GM19025 (cell line): ENCODE results near the gene WWOX.

Experiments used
- ATAC-seq: cut with Tn5 transposase; IDR thresholded peaks from one replicate; pipeline ENCODE4 v1.9.1; 2021; ENCODE audit warnings: mild to moderate bottlenecking, low read depth, moderate library complexity; ENCODE audit not compliant: unreplicated experiment

The WWOX gene

DNA sequence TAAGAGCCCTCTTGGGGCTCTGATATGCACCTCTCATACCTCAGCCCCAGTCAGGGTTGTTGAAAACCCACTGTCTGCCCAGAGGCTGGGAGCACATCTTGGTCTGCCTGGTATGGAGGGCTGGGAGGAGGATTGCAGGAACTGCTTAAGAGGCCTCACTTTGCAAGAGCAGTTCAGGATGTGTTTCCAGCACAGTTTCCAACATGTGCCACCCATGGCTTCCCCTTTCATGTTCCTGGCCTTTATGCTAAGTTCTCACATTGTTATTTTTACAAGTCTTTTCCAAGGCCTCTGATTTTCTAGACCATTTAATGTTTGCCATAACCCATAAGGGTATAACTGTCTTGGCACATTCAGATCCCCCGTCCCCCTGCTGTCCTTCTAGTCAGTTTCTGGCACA, 155.4 kb downstream of the WWOX start:
- no peak for ATAC-seq

DNA sequence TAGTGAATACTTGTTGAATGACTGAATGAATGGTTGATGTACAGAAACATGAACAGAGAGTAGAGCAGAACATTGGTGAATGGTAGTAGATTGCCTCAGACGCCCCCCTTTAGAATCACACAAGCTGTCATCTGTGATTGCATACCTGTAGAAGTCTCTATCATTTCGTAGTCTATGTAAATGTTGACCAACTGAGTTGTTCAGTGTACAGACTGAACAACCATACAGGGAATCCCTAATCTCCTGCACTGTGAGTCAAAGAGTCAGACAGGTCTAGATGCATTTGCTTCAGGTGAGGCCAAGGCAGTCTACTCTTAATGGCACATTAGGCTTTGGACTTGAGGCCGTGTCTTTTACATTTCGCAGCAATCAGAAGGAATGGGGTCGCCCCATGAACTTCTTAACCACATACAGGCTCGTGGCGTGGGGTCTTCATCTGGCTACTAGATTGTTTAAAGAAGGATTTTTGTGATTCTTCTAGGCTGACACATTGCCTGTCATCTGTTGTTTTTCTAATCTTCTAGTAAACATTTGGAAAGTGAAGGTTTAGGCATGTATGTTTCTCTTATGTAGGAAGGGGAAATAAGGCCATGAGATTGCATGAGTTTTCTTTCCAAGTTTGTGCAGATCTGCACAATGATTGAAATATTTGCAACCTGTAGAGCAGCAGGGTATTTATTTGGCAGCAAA, 157.4 kb downstream of the WWOX start:
- ATAC-seq, result no peak

DNA sequence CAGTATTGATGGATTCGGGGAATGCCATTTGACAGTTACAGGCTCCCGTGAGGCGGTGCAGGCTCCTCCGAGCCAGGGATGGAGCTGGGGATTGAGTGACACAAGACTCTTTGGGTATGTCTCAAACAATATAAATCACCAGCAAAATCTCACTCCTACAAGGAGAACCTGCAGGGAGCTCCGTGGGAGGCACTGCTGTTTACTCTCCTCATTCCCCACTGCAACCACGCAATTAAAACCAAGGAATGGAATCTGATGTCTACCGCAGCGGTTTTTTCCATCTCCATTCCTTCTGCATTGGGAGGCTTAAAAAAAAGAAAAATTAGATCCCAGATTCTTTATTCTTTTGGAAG, 157.9 kb downstream of the WWOX start:
- no peak for ATAC-seq

DNA sequence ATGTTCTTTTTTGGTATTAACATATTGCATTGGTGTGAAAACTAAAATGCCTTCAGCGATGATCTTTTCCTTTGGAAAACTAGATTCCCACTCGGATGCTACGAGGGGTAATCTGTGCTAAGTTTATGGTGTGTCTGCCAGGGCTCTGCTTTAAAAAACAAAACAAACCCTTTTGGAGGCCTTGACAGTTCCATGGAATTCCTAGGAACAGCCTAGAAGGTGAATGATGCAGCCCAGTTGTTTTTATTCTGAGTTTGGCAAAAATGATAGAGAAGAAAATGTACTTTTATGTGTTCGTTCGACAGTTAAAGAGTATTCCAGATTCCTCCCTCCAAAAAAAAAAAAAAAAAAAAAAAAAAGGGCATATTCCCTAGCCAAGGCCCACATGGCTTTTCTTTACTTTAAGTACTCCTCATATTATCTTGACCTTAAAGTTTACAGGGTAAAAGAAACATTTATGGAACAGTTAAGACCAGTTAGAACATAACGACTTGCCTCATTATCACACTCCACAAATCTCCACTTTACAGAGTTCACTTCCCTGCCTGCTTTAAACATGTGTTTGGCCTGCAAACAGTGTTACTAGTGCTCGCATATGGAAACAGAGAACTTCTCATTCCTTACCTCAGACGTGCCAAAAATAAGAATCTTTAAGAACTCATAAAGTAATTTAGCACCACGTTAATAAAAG, 159.1 kb downstream of the WWOX start:
- no peak for ATAC-seq

DNA sequence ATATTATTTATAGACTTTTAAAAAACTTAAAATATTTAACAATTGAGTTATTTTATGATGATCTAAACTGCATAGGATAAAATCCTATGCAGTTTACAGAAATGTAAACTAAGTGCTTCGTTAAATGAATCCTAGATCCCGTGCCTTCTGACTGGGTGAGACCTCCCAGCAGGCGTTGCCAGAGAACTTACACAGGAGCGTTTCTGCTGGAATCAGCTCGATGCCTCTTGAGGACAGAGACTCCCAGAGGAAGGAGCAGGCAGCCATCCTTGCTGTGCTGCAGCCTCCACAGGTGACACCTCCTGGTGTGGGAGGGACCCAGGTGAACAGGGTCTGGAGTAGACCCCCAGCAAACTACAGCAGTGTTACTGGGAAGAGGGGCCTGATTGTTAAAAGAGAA, 160.4 kb downstream of the WWOX start:
- ATAC-seq, result no peak

DNA sequence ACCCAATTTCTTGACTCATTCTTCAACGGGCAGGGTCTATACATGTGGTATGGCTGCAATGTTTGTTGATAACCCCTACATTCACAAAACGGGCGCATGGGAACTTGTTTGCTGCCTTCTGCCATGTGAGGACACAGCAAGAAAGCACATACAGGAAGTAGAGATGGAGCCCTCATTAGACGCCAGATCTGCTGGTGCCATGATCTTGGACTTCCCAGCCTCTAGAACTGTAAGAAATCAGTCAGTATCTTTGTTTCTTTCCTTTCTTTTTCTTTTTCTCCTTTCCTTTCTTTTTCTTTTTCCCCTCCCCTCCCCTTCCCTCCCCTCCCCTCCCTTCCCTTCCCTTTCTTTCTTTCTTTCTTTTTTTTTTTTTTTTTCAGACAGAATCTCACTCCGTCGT, 165.2 kb downstream of the WWOX start:
- ATAC-seq, result no peak

DNA sequence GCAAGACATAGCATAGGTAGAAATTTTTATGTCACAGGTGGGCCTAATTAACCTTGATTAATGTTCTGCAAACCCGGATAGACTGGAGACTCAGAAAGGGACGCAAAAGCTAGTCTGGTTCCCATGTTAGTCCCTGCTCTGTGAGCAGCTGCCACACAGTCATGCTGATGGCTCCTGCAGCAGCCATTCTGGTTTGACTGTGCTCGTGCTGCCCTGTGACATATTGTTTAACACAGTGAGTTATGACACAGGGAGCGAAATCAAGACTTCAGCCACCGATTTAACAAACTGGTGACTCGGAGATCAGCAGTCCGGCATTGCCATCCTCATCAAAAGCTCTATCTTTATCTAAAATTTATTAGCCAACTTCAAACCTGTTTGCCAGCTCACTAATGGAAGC, 169.8 kb downstream of the WWOX start:
- ATAC-seq, result no peak

DNA sequence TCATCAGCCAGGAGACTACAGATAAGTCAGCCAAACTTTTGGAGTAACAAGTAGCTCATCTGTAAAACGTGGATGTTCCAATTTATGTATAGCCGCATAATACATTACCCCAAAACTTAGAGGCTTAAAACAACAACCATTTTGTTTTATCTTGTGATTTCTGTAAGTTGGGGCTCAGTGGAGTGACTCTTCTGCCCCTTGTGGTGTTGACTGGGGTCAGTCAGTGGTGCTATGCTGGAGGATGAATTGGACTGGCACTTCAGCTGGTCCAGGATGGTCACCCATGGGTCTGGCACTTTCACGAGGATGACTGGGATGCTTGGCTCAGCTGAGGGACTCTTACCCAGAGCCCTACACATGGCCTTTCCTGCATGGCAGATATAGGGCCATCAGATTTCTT, 172.5 kb downstream of the WWOX start:
- no peak for ATAC-seq

DNA sequence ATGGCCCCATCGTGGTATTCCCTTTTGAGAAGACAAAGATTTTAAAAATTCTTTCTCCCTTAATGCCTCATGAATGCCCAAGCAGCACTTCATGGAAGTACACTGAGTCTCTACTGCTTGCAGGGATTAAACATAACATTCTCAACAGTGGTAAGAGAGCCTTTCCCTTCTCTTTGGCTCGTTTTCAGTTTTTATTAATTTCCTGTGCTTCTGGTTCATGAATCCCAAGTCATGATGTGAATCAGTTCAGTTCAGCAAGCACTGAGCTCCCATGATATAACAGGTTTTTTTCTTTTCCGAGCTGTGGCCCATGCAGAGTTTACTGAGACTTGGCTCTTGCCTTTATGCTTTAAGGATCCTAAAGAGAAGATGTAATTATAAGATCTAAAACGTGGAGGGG, 175.3 kb downstream of the WWOX start:
- ATAC-seq, result no peak

DNA sequence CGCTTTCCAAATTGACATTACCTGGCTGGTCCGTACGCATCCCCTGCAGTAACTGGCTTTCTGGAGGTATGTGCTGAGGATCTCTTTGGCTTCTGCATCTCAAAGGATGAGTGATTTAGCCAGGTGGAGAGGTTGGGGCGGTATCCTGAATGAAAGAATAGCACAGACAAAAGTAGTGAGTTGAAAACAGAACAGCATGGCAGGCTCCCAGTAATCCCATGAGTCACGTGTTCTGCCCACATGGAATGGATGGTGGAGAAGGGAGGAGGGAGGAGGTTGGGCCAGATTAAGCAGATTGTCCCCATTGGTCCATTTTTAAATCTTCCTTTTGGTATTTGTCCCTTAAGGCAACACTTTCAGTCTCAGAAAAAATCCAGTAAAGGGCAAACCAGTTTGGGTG, 176.0 kb downstream of the WWOX start:
- no peak for ATAC-seq

DNA sequence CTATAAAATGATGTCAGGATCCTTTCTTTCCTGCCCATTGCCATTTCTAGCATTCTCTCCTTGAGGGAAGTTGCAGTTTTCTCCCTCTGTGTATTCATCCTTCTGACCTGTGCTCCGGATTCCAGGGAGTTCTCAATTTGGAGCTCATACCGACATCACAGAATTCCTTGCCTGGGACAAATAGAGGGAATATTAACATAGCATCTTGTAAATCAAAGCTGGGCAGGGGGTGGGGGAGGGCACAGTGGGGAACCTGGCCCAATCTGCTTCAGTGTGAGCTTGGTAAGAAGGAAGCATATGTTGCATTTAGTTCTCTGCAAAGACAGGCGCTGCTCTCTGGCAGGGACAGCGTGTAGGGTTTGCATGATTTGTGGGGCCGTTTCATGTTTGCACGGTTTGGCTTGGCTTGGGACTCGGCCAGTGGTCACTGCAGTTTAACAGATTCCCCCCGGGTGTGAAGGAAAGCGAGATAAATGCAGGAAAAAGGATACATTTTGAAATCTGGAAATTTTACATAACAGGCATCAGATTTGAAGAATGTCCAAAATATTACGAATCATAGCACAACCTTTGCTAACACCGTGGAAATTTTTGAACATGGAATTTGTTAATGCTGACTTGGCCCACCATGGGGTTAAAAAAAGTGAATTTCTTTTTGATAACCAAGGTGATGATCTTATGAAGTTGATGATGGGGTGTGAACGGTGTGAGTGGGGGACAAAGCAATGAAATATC, 178.0 kb downstream of the WWOX start:
- no peak for ATAC-seq

DNA sequence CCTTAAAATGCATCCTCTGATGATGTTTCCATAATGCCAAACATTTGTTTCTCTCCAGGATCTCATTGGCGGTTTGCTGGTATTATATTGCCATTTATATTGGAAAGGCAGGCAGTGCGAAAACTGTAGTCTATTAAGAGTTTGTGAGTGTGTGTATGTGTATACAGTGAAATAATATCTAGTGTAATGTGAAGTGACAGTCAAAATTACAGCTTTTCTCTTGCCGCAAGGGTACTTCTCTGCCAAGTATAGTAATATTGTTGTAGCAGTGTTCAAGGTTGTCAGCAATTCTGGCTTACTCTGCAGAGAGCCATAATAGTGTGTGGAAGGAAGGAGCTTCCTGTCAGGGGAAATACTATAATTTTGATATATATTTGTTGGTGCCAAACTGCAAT, 178.6 kb downstream of the WWOX start:
- ATAC-seq, result no peak

DNA sequence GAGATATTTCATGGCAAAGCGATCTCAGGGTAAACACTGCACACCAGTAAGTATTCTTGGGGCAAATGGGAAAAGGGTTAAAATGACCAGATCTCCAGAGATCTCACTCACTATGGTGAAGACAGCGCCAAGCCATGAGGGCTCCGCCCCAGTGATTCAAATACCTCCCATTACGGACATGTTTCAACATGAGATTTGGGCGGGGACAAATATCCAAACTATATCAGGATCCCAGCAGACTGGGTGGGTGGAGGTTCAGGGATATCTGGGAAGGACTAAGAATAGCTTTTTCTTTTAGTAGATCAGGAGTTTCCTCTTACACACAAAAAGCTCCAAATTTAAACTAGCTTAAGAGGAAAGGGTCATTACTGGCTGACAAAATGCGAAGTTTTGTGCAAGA, 181.7 kb downstream of the WWOX start:
- no peak for ATAC-seq

DNA sequence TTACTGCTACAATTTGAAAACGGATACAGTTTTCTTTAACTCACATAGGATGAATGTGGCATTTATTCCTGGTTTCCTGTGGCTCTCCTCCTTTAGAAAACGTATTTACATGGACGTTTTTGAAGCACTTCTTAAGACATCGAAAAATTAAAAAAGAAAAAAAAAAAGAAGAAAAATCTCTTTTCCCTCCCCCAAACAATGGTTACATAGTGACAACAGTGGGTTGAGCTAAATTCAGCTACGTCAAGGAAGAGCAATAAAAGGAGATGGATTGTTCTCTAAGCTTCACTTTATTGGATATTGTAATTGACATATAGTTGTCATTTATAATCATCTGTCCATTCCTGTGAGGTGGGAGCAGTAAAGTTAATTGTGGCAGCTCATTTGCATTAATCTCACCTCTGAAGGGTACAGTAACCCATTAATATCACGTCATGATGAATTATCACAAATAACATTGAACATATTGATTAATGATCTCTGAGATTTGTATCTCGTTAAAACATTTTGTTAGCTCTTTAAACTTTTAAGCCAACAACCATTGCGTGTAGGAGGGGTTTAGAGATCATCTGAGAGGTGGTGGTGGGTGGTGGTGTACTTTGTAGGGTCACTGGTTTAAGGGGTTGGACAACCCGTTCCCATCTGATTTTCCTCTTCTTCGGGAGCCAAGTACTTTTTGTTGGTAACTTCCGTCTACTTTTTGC, 184.2 kb downstream of the WWOX start:
- ATAC-seq, result no peak

DNA sequence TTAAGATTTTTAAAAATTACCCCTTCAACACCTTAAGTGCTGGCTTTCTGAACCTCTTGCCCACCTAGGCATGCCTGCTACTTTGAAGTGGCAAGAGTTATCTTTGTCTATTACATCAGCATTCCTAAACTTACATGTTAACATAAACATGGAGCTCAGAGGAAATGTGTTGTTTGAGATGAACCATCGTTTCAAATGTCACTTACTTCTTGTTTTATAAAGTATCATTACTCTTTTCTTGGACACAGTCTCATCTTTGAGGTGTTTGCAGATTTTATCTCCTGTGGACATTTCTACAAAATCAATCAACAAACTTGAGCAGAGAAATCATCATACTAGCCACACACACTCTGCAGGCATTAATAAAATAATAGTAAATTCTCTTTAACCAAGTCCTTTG, 184.9 kb downstream of the WWOX start:
- no peak for ATAC-seq

DNA sequence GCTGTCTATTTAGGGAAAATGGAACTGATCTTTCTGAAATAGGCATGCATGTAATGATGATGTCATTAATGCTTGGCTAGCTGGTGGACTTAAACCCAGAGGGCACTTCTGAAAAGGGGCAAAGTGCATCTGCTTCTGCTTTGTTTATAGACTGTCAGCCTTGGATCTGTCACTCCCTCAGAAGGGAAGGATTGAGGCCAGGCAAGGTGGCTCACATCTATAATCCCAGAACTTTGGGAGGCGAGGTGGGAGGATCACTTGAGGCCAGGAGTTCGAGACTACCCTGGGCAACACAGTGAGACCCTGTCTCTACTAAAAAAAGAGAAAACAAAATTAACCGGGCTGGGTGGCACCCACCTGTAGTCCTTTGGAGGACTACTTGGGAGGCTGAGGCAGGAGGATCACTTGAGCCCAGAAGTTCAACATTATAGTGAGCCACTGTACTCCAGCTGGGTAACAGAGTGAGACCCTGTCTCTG, 185.5 kb downstream of the WWOX start:
- no peak for ATAC-seq

DNA sequence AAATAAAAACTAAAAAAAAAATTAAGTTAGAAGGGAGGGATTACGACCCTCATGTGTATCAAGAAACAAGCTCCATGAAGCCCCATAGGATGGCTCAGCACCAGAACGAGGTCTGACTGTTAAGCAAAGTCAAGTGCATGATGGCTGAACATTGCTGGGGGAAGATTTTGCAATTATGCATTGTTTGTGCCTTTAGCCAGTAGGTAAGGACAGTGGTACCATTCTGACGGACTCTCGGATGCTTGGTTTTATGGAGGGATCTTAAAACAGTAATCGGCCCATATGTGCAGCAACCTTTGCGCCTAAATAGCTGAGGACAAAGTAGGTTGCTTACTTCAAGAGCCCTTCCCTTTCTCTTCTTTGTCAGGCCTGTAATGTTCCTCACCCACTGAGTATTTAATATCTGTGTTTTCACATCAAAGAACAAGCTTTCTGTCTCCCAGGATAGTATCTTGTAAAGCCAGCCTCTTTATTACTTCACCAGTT, 186.0 kb downstream of the WWOX start:
- ATAC-seq, result no peak

DNA sequence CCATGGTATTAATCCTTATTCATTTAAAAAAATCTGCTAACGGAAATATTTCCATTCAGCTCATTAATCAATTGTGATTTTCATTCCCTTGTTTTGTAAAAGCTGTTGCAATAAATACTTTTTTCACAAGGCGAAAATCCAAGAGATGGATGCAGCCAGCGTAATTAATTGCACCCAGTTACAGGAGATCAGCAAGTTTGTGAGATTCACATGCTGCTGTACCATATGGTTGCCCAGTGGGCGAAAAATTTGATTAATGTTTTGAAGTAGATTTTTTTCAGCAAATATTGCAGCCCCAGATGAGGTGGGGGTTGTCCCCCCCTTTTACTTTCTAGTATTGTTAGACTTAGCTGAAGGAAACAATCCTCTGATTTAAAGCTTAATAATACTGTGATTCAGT, 186.6 kb downstream of the WWOX start:
- ATAC-seq, result no peak

DNA sequence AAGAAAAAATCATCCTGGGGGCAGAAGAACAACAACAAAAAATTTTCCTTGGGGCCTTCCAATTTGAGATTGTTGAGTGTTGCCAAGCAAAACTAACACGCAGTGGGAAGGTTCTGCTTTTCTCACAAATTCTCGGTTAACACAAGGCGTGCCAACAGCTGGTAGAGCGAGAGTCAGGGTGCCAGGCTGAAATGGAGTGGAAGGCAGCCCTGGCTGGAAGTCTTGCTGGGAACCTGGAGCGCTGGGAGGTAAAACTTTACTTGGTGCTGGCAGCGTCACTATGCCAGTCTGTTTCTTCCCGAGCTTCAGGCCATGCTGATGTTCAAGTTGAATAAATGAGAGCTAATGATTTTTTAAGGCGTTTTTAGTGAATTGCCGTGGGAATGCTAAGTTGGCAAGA, 189.4 kb downstream of the WWOX start:
- no peak for ATAC-seq

DNA sequence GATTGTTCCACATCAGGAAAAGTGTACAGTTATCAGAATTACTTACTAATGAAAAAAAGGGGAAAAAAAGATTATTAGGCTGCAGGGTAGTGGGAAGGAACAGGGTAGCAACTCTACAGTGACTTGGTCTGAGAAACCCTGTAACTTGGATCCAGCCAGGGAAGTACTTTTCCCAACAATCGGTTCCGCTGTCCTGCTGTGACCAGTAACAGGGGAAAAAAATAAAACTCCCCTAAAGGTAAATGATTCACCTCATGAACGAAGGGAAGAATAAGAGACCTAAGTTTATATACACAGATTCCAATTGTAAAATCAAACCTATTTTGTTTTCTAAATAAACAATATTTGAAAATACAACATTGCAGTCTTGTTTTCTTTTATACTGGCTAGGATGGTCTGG, 189.9 kb downstream of the WWOX start:
- no peak for ATAC-seq

DNA sequence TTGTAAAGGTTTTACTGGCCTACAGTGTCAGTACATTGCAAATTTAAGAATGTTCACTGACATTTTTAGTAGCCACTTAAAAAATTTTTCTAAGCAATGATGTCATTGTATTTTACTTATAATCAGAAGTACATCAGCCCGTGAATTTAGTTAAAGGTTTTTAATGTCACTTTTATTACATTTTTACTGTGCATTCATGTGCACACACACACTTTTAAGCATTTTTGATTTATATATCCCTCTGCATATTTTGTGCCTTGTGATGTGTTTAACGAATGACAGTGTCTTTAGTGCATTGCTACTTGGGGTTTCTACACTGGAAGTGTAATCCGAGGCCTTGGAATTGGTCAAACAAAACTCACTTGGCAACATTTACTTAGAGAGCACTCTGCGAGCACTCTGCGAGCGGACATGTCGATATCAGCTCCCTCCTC, 190.4 kb downstream of the WWOX start:
- ATAC-seq, result no peak
